H7 (cell line): ENCODE results near the gene CDH23. TPM values are rescaled to one million over a fixed set of nuclear protein-coding genes. Genes with fewer than 3 reads are reported as not detected.
A peak's percentile ranks its signal among the peaks of the same experiment; 100 is the strongest.

Experiments used
- DNase-seq: peaks from one replicate; pipeline ENCODE4 v3.0.0; 2012
- H3K27me3 ChIP-seq: 2 replicates; pipeline ENCODE4 v1.6.0; 2011; ENCODE audit warnings: mild to moderate bottlenecking, low read length; ENCODE audit not compliant: control insufficient read depth, insufficient read depth
- H3K36me3 ChIP-seq: replicated peaks from 2 replicates; pipeline ENCODE4 v1.5.1; 2011; ENCODE audit warnings: low read length; ENCODE audit not compliant: control insufficient read depth, insufficient read depth
- H3K4me3 ChIP-seq: 2 replicates; pipeline ENCODE4 v1.5.1; 2011; ENCODE audit warnings: low read depth, mild to moderate bottlenecking, control low read depth, low read length, moderate library complexity; ENCODE audit not compliant: insufficient read depth
- total RNA-seq: library from RNA; depleted of rRNA; stranded (reverse); fragments of >200 nt; shearing (Covaris generic); gene quantifications from 2 replicates; pipeline ENCODE4 v1.2.3, GENCODE V29; 2014

CDH23 gene
- total RNA-seq, 1 experiment from 2014 or later, result 4.5 TPM

DNA sequence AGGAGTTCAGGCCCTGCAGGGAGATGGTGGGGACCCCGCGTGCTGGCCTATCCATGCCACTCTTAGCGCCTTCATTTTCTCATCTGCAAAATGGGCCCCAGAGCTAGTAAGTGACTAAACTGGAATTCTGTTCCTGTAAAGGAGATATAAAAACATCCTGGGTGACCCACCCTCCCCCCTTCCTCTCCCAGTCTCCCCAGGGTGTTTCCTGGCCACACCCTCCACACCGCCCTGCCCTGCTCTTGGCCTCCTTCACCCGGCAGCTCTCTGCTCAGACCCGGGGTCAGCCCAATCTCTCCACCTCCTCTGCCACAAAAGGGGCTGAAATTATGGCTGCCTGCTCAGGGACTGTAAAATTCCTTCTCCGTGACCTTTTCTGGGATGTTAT is 252.2 kb downstream of the CDH23 start:
- Histone ChIP-seq H3K27me3 (no peaks in the 10 kb centered on the region; the same call in 1 of the 2 replicates), H3K4me3 (no peak overlapping the region), H3K36me3 (no peaks in the 10 kb centered on the region)
- no peak for DNase-seq

DNA sequence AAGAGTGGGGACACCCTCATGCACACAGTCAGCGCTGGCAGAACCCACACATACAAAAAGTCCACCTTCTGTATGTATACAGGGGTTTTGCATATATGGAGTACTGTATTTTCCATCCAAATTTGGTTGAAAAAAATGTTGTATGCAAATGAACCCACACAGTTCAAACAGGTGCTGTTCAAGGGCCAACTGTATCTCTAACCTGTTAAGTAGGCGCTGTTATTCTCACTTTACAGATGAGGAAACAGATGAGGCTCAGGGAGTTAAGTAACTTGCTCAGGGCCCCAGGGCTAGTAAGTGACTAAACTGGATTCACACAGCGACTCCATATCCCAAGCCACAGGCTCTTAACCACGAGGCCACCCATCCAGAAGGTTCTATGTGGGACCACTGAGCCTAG is 252.9 kb downstream of the CDH23 start:
- Histone ChIP-seq H3K4me3 (no peak overlapping the region), H3K36me3 (no peaks in the 10 kb centered on the region), H3K27me3 (no peaks in the 10 kb centered on the region; the same call in 1 of the 2 replicates)
- DNase-seq, result no peak

DNA sequence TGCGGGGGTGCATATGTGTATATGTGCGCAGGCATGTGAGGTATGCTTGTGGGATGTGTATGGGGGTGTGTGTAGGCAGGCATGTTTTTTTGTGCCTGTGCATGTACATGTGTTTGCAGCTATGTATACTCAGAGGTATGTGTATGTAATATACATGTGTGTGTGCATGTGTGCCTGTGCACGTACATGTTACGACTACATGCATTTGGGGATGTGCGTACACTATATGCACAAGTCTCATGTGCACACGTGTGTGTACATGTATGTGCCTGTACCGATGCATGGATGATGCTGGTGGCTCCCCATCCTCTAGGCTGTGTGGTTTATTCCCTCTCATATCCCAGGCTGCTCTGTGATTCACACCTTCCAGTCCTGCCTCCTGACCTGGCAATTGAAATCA is 253.7 kb downstream of the CDH23 start:
- Histone ChIP-seq H3K27me3 (peaks cover 4% of the 10 kb centered on the region), H3K36me3 (no peaks in the 10 kb centered on the region), H3K4me3 (no peak overlapping the region)
- DNase-seq, result no peak

DNA sequence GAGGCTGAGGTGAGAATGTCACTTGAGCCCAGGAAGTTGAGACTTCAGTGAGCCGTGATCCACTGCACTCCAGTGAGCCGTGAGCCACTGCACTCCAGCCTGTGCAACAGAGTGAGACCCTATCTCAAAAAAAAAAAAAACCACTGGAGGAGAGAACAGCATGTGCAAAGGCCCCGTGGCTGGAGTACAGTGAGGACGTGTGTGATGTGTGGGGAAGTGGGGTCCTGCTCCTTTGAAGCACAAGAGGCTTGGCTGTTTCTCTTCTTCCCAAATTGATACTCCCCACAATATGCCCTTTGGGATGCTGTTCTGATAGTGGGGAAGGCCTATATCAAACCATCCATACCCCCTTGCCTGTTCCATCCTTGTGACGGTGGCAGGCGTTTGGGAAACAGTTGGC is 254.7 kb downstream of the CDH23 start:
- no peak overlapping the region for H3K4me3 ChIP-seq
- H3K36me3 ChIP-seq, result no peaks in the 10 kb centered on the region
- DNase-seq, result no peak
- H3K27me3 ChIP-seq, result peaks cover 12% of the 10 kb centered on the region

DNA sequence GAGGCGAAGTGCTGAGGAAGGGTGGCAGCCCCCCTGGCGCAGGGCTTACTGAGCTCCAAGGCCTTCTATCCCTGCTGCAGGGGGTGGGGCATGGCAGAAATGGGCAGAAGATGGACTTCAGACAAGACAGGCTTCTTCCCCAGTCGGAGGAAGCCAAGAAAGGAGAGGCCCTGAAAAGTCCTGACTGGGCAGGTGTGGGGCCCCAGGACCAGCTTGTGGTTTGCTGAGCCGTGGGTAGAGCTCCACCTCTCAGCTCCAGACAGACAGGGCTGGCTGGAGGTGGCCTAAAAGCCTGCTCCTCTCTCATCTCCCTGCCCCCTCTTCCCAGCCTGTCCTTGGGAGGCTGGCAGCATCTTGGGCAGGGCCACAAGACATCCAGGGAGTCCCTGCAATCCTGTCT is 255.2 kb downstream of the CDH23 start:
- Histone ChIP-seq H3K36me3 (no peaks in the 10 kb centered on the region), H3K27me3 (peaks cover 15% of the 10 kb centered on the region), H3K4me3 (no peak overlapping the region)
- DNase-seq, result no peak

DNA sequence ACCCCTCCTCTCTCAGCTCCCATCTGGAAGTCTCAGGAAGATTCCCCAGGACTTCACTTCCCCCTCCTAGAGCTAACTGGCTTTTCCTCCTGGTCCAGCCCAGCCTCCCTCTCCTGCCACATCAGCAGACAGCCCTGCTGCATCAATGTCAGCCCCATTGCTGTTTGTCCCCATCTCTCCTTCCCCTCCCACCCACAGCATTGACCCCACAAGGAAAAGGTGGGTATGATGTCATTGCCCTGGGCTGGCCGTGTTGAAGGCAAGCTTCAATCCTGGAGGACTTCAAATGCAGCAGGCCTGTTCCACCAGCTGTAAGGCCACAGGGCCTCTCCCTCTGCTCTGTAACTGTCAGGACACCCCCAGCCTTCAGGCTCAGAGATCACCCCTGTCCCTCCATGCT is 256.3 kb downstream of the CDH23 start:
- DNase-seq, result no peak
- Histone ChIP-seq H3K27me3 (peaks cover 16% of the 10 kb centered on the region), H3K36me3 (no peaks in the 10 kb centered on the region), H3K4me3 (no peak overlapping the region)

DNA sequence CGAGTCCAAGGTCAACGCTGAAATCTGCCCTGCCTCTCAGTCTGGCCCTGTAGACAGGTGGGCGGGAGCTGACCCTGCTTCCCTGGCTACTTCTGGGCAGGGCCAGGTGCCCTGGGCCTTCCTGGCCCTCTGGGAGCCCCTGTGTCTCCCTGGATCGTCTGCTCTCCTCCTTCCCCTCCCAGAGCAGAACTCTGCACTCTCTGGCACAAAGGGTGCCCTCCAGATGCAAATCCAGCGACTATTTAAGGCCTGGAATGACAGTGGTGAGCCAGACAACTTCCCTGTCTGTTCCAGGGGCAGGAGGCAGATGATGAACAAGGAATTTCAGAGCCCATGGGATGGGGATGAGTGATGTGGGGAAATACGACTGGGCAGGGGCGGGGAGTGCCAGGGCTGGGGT is 259.5 kb downstream of the CDH23 start:
- DNase-seq, result no peak
- H3K4me3 ChIP-seq, result no peak overlapping the region
- no peaks in the 10 kb centered on the region for H3K36me3 ChIP-seq
- peaks cover 24% of the 10 kb centered on the region for H3K27me3 ChIP-seq

DNA sequence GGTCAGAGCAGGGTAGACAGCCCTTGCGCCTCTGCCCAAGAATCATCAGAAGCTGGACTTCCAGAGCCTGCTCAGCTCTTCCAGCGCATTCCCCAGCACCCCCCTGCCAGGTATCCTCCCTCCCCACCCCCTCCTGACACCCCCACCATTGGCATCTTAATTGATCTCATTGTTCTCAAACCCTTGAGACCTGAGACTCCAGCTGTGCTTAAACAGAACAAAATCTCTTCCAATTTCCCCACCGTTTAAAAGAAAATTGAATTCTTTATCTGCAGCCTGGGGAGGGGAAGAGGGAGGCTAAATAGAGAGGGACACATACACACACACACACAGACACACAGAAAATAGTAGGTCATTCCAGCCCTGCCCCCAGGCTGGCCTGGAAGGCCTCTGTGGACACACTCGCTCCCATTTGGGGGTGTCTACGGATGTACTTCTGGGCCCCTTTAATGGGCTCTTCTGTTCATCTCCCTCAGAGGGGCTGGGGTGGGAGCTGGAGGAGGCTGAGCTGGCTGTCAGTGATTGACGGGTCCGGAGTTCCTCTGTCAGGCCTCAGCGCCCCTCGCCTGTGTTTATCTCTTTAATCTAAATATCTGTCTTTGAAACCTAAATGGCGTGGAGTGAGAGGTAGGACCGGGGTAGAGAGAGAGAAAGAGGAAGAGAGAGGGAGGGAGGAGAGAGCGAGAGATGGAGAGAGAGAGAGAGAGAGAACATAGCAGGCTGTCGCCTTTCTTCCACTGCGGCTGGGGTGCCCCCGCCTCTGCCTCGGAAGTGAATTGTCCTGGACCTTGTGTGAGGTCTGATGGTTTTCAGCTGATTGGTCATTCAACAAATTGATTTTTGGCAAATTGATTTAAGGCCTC is 261.1 kb downstream of the CDH23 start:
- peaks cover 24% of the 10 kb centered on the region for H3K27me3 ChIP-seq
- peak; percentile 92 for DNase-seq
- H3K4me3 ChIP-seq, result no peak overlapping the region
- no peaks in the 10 kb centered on the region for H3K36me3 ChIP-seq

DNA sequence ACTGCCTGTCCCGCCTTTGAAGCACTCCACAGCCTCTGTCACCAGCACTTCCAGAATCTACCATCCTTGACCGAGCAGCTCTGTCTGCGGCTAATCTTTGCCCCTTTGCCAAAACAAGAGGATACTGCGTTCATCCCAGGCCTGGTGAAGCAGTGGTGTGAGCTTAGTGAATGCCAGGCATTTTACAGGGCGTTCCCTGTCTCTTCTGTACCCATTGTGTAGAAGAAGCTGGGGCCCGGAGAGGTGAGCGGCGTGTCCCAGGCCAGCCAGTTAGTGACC is 261.7 kb downstream of the CDH23 start:
- DNase-seq, result no peak
- Histone ChIP-seq H3K4me3 (no peak overlapping the region), H3K36me3 (no peaks in the 10 kb centered on the region), H3K27me3 (peaks cover 24% of the 10 kb centered on the region)

DNA sequence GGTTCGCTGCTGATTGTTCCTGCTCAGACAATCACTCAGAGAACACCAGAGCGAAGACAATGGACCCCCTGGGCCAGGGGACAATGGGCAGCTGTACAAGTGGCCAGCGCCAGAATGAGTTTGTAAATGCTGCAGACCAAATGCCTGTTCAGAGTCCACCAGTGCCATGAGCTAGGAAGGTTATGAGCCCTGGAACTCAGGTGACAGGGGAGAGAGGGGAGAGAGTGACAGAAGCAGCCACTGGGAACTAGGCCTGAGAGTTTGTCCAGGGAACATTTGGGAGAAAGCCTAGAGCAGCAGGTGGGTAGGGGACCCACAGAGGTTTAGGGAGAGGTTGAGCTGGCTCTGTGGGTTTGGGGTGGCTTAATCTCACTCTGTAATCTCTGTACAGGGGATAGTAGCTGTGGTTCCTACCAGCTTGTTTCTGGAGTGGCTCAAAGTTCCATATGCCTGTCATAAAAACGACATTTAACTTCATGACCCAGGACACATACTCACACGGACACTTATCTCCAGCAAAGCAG is 262.5 kb downstream of the CDH23 start:
- H3K36me3 ChIP-seq, result no peaks in the 10 kb centered on the region
- H3K27me3 ChIP-seq, result peaks cover 24% of the 10 kb centered on the region
- no peak overlapping the region for H3K4me3 ChIP-seq
- no peak for DNase-seq

DNA sequence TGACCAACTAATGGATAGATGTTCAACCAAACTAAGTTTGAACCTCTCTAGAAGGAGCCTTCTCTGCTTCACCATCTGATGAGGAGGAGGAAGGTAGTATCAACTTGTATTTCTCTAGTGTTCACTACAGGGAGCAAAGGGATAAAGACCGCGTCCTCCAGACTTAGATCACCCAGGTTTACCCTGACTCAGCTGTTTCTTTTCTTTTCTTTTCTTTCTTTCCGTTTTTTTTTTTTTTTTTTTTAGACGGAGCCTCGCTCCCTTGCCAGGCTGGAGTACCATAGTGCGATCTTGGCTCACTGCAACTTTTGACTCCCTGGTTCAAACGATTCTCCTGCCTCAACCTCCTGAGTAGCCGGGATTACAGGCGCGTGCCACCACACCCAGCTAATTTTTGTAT is 263.0 kb downstream of the CDH23 start:
- Histone ChIP-seq H3K4me3 (no peak overlapping the region), H3K27me3 (peaks cover 24% of the 10 kb centered on the region), H3K36me3 (no peaks in the 10 kb centered on the region)
- DNase-seq, result no peak

DNA sequence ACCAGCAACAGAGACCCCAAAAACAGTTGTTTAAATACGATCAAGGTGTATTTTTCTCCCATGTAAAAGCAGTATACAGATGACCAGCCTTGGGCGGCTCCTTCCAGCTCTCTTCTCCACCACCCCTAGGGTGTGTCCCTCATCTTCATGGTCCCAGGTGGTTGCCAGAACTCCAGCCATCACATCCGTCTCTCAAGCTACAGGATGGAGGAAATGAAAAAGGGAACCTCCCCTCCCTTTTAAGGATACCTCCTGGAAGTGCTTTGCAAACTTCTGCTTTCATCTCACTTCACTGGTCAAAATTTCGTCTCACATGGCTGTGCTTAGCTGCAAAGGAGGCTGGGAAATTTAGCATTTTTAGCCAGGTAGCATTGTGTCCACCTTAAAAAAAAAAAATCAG is 263.6 kb downstream of the CDH23 start:
- DNase-seq, result no peak
- Histone ChIP-seq H3K27me3 (peaks cover 20% of the 10 kb centered on the region), H3K4me3 (no peak overlapping the region), H3K36me3 (no peaks in the 10 kb centered on the region)

DNA sequence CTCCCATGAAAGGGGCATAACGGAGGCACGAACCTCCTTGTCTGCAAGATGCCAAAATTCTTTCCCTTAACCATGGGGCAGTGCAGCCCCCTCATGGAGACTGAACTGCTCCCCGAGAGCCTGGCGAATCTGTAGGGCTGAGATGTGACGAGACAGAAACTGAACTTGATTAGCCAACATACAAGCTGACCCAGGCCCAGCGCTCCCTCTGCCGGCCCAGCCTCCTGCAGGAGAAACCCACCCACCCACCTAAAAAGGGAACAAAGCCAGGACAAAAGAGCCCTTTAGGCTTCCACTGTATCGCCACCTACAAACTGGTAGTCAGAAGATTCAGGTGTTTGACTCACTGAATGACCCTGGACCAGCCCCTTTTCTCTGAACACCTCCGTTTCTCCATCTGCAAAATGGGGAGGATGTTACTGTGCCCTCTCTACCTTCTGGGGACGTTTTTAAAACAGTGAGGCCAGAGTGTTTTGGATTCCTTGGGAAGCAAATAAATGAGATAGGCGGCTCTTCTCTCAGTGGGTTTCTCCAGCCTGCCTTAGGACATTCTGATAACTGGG is 264.4 kb downstream of the CDH23 start:
- DNase-seq, result peak; percentile 76
- H3K36me3 ChIP-seq, result no peaks in the 10 kb centered on the region
- no peak overlapping the region for H3K4me3 ChIP-seq
- H3K27me3 ChIP-seq, result peaks cover 14% of the 10 kb centered on the region; the same call in 1 of the 2 replicates

DNA sequence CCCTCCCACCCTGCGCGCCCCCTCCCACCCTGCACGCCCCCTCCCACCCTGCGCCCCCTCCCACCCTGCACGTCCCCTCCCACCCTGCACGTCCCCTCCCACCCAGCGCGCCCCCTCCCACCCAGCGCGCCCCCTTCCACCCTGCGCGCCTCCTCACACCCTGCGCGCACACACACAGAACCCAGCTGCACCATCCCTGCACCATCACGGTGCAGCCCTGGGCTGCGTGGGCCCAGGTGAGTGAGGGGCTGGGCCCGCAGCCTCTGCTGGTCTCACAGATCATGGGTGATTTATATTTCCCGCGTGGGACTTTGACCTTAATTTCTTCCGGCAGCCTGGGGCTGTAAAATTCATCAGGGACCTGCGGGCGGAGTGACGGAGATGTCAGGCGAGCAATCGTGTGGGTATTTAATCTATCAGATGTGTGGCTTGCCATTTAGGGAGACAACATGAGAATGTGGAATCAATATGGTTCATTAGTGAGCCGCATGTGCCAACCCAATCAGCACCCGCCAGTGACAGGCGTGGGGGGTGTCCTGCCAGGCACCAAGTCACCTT is 265.1 kb downstream of the CDH23 start:
- H3K27me3 ChIP-seq, result peaks cover 9% of the 10 kb centered on the region; the same call in 1 of the 2 replicates
- no peak overlapping the region for H3K4me3 ChIP-seq
- no peaks in the 10 kb centered on the region for H3K36me3 ChIP-seq
- no peak for DNase-seq

DNA sequence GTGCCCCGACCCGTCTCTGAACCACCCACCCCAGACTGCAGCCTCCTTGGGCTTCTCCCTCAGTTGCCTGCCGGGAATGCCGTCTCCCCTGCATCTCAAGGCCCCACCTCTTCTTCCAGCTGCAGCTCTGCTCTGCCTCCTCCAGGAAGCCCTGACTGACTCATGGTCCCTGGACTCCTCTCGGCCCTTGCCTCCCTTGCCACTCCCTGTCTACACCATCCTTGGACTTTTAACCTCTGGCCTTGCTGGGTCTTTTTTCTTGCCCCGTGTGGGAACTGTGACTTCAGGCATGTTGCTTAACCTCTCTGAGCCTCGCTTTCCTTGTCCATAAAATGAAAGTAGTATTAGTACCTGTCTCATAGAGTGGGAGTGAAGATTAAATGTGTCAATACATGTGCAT is 266.6 kb downstream of the CDH23 start:
- no peak for DNase-seq
- no peaks in the 10 kb centered on the region for H3K36me3 ChIP-seq
- peaks cover 8% of the 10 kb centered on the region; the same call in 1 of the 2 replicates for H3K27me3 ChIP-seq
- H3K4me3 ChIP-seq, result no peak overlapping the region
